GM19238 (cell line): ENCODE data around the gene KLHDC7A.

Experiments used
- DNase-seq: peaks from one replicate; pipeline ENCODE4 v3.0.0; 2011; ENCODE audit warnings: low spot score; ENCODE audit not compliant: insufficient read length

KLHDC7A gene

DNA sequence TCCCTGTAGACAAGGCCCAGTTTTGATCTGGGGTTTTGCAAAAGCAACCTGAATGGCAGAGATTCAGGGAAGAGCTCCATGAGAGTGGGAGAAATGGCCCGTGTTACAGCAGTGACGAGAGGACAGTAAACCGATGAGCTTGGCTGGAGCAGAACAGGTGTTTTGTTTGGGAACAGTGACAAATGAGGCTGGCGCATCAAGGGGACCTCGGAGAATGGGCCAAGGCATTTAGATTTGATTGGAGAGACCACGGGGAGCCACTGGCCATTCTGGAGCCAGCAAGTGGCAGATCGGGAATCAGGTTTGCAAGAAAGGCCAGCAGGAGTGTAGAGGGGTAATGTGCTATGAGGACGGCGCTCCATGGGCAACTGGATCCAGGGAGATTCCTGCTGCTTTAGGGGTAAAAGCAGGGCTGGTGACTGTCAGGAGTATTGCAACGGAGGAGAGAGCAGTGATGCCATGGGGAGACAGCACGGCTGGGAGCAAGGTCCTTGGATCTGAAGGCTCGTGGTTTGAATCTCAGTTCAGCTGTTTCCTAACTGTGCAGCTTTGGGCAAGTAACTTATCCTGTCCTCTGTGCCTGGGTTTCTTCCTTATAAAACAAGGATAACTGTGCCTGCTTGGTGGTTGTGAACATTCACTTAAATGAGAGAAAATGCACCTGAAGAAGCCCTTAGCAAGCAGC is 9.9 kb upstream of the KLHDC7A start:
- no peak for DNase-seq

DNA sequence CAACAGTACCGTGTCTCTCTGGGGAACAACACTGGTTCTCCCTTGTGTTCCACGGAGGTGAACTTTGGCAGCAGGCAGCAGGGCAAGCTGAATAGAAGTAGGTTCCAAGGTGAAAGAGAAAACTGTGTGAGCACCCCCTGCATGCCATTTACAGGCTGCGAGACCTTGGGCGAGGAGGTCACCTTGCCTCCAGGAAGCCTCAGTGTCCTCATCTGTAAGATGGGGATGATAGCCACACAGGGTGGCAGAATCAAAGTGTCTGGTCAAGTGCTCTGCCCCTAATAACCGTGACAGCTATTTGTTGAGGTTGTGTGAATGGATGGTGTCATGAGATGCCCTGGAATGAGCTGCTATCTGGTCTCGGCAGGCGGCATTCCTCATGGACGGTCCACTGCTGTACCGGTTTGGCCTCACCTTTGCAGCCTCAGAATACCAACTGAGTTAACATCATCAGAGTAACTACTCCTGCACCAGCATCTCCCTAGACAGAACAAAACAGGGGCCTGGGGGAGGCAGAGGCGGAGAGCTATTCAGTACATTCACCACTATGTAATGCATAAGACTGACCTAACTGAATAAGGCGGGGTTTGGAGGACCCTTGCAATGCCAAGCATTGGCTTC is 7.4 kb upstream of the KLHDC7A start:
- DNase-seq = no peak

DNA sequence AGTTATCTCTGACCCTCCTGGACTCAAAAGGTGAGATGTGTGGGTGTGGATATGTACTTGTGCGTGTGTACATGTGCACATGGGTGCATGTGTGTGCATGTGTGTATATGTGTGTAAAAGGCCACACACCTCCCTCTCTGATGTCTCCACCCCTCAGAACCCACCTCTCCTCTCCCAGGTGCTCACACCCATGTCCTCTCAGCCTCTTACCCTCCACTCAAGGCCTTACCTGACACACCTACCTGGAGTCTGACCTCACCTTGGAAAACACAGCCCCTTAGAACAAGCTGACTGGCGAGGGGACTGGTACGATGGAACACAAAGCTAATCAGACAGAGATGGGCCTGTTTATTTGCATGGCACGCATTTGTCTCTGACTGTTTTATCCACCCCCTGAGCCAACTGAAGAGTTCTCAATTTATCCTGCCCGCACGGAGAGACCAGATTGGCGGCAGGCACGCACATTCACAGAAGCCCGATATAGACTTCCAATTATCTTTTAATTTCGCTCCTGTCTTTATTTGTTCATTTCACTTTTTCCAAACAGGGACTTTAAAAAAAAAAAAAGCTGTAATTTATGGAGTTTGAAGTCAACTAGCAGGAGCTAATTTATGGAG is 6.1 kb upstream of the KLHDC7A start:
- DNase-seq = no peak

DNA sequence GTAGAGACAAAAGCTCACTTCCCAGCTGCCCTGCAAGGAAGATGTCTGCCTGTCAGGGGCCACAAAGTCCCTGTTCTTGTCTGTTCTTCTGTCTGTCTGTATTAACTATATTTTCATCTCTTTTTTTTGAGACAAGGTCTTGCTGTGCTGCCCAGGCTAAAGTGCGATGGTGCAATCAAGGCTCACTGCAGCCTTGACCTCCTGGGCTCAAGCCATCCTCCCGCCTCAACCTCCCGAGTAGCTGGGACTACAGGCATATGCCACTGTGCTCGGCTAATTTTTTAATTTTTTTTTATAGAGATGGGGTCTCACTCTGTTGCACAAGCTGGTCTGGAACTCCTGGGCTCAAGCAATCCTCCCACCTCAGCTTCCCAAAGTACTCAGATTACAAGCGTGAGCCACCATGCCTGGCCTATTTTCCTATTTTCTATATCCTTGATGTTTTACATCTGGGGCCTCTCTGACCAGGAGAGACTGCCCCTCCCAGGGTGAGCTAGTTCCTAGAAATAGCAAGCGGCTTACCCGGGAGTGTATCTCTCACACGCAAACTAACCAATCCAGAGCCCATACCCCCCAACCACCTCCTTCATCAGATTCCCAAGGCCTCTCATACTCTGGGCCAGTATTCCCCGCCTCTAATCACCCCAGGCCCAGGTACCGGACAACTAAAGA is 5.4 kb upstream of the KLHDC7A start:
- DNase-seq = no peak

DNA sequence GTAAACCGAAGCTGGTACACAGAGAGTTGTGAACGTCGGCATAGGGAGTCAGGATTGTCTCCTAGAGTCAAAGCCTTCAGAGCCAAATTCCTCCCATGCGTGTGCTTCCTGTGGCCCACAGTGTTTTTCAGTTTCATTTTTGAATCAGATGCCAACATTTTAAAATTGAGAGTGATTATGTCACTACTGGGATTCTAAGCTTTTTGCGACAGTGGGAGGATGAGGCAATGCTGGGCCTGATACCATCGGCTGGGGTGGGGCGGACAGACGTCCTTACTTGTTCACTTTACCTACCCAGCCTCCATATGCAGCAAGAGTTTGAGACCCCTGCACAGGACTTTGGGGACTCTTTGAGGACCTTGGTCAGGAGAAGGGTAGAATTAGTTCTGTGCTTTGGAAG is 1.3 kb upstream of the KLHDC7A start:
- DNase-seq = no peak

DNA sequence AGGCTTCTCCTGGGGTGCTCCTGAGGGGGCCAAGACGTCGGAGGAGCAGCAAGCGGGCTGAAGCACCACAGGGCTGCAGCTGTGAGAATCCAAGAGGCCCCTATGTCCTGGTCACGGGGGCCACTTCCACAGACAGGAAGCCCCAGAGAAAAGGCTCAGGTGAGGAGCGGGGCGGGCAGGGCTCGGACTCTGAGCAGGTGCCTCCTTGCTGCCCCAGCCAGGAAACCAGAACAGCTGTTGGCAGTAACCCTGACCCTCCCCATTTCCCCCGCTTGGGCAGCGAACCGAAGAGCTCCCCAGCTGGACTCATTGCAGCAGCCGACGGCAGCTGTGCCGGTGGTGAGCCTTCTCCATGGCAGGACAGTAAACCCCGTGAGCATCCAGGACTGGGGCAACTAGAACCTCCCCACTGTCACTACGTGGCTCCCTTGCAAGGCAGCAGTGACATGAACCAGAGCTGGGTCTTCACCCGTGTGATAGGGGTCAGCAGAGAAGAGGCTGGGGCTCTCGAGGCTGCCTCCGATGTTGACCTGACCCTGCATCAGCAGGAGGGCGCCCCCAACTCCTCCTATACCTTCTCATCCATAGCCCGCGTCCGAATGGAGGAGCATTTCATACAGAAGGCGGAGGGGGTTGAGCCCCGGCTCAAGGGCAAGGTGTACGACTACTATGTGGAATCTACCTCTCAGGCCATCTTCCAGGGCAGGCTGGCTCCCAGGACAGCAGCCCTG is 625 bp downstream of the KLHDC7A start:
- DNase-seq = no peak

DNA sequence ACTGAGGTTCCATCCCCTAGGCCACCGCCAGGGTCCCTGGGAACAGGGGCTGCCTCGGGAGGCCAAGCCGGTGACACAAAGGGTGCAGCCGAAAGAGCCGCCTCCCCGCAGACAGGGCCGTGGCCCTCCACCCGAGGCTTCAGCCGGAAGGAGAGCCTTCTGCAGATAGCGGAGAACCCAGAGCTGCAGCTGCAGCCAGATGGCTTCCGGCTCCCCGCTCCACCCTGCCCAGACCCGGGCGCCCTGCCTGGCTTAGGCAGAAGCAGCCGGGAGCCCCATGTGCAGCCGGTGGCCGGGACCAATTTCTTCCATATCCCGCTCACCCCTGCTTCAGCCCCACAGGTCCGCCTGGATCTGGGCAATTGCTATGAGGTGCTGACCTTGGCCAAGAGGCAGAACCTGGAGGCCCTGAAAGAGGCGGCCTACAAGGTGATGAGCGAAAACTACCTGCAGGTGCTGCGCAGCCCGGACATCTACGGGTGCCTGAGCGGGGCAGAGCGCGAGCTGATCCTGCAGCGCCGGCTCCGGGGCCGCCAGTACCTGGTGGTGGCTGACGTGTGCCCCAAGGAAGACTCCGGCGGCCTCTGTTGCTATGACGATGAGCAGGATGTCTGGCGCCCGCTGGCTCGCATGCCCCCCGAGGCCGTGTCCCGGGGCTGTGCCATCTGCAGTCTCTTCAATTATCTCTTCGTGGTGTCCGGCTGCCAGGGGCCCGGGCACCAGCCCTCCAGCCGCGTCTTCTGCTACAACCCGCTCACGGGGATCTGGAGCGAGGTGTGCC is 1.4 kb downstream of the KLHDC7A start:
- DNase-seq = no peak

DNA sequence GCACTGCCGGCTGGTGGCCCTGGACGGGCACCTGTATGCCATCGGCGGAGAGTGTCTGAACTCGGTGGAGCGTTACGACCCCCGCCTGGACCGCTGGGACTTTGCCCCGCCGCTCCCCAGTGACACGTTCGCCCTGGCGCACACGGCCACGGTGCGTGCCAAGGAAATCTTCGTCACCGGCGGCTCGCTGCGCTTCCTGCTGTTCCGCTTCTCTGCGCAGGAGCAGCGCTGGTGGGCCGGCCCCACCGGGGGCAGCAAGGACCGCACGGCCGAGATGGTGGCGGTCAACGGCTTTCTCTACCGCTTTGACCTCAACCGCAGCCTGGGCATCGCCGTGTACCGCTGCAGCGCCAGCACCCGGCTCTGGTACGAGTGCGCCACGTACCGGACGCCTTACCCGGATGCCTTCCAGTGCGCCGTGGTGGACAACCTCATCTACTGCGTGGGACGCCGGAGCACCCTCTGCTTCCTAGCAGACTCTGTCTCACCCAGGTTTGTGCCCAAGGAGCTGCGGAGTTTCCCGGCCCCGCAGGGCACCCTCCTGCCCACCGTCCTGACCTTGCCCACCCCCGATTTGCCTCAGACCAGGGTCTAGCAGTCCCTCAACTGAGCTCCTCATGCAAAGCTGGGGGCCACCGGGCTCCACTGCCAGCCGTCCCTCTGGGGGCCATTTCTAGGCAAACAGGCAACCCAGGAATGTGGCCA is 2.1 kb downstream of the KLHDC7A start:
- no peak for DNase-seq

DNA sequence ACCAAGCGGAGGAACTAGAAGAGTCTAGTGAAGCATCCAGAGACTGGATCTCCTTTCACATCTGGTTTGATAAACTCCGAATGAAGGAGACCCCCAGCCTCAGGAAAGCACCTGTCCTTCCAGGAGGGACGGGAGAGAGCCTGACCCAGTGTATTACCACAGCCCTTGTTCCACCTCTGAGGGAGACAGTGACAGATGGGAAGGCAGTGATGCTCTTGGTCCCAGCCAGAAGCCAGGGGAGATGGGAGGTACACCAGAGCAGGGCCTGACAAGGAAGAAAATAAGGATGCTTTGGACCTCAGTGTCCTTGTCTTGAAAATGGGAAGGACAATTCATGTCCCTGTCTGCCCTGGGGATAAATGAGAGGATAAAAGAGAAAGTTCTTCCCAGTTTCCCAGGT is 3.5 kb downstream of the KLHDC7A start:
- no peak for DNase-seq

DNA sequence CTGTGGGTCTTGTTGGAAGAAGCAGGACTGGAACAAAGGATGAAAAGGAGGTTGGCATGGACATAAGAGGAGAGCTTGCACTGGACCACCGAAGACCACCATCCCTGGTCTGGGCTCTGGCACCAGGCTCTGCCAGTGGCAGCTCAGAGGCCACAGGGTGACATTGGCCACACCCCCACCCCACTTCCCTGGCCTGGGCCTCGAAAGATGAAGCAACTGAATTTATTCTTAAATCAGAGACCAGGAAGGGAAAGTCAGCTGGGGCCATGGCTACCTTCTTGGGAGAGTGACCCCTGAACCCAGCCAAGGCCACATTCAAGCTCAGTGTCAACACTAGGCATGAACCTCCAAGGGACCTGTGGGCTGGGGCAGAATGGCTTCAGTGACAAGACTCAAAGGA is 4.0 kb downstream of the KLHDC7A start:
- DNase-seq = no peak

DNA sequence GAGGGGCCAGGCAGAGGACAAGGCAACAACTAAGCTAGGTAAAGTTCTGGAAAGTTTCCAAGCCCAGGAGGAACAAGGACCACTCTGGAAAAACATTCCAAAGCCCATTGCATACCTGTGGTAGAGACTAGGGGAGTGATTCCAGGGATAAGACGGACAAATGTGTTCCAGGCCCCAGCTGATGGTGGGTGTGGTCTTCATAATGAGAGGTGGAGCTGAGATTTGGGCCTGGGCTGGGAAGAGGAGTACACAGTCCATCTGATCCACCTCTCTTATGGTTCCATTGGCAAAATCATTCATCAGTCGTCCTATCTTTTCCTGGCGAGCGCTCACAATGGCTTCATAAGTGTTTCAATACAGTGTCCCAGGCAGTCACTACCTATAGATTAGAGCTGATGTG is 4.5 kb downstream of the KLHDC7A start:
- DNase-seq = no peak

DNA sequence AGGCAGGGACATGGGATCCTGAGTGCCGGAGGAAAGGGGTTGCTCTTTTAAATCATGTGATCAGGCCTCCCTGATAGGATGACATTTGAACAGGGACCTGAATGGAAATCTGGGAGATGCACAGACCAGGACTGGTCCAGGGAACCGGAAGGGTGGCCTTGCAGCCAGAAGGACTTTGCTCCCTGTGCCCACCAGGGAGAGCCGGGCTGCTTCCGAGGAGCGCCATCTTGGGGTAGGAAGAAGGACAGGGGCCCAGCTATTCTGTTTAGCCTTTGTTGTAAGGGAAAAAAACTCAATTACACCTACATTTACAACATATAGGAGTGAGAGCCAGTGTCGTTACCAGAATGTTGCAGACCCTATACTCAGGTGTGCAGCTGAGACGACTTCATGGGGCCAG is 5.5 kb downstream of the KLHDC7A start:
- no peak for DNase-seq

DNA sequence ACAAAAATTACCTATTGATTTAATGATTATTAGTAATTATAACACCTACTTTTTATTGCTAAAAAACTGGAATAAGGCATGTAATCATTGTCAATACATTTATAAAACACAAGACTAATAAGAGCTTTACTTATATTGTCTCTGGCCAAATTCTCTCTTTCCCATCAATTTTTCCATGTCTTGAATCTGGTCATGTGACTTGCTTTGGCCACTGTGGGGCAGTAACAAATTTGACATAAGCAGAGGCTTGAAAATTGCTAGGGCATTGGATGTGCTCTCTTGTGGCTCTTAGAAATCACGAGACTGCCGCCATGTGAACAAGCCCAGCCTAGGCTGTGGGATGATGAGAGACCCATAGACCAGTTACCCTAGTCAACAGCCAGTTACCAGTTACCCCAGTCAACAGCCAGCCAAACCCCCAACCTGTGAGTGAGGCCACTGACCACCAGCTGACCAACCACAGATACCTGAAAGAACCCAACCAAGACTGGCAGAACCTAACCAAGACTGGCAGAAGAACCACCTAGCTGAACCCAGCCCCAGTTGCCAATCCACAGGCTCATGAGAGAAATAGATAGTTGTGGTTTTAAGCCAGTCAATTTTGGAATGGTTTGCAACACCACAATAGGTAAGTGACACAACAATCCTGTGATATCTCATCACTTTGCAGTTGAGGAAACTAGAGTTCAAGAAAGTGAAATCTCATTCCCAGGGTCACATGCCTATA is 8.8 kb downstream of the KLHDC7A start:
- DNase-seq = no peak

DNA sequence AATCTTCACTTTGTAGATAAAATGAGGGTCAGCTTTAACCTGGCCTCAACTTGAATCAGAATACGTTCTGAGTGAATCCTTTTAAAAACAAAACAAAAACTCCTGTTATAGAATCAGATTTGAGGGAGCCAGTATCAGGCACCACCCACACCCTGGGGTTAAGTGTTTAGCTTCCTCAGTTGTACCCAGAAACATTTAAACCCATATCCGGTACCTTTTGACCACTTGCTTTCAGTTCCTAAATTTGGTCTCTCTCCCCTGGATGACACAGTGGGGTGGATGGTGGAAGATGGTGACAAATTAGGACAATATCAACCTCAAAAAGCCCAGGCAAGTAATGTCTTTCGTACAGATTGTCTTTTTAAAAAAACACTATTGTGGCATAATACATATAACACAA is 10.4 kb downstream of the KLHDC7A start:
- no peak for DNase-seq

DNA sequence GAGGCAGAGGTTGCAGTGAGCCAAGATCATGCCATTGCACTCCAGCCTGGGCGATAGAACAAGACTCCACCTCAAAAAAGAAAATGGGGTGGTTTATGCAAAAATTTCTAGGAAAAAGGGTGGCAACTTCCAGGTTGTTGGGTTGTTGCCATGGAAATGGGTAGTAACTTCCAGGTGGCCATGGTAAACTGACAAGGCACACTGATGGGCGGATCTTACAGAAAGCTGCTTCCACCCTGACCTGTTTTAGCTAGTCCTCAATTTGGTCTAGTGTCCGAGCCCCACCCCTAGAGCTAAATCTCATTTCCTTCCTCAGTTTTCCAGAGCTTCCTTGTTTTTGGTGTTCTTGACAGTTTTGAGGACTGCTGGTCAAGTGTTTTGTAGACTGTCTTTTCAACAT is 13.6 kb downstream of the KLHDC7A start:
- no peak for DNase-seq

DNA sequence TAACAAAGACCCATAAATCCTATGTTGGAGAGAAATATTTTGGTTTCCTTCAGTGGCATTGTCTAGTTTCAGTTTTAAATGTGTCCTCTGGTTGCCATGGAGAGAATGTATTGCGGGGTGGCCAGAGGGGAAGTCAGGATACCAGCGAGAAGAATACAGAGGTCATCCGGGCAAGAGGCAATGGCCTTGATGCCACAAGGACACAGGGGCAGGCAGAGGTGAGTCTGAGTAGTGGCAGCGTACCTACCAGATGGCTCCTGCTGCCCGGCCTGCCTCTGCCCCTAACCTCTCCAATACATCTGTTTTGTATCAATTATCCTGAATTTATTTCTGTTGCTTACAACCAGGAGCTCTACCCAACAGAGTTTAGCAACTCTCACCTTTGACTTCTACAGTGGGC is 14.9 kb downstream of the KLHDC7A start:
- DNase-seq = no peak

DNA sequence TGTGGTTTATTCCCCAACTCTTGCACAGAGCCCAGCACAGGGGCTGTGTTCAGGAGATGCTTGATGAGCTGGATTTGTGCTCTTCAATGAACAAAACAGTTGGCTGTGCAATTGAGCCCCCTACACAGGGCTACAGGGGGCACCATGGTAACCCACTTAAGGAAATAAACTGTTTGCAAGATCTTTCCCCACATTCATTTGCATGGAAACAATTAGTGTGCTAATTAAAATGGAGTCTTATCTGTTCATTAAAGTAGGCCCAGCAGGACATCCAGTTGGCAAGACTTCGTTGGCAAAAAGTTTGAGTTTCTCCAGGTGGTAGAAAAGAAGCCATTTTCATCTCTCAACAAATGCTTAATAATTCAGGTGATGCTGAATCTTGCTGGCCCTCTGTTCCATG is 15.3 kb downstream of the KLHDC7A start:
- no peak for DNase-seq

DNA sequence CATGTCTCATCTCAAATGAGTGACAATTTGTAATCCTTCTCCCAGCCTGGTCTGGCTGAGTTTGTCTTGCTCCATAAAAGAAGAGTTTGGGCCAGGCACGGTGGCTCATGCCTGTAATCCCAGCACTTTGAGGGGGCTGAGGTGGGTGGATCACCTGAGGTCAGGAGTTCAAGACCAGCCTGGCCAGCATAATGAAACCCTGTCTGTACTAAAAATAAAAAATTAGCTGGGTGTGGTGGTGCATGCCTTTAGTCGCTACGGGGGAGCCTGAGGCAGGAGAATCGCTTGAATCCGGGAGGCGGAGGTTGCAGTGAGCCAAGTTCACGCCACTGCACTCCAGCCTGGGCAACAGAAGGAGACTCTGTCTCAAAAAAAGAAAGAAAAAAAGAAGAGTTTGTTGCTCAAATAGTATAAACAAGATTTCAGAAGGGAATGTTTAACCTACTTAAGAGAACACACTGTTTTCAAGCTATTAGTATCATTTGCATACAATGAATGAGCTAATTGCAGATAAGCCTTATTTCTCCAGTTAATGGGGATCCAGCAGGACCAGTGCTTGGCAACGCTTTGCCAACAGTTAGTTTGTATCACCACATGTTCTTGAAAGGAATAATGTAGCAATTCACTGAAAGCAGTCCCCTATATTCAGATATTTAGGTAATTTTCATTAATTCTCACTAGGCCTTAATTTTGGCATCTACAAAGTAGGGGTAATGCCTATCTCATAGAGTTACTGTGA is 15.9 kb downstream of the KLHDC7A start:
- DNase-seq = no peak

DNA sequence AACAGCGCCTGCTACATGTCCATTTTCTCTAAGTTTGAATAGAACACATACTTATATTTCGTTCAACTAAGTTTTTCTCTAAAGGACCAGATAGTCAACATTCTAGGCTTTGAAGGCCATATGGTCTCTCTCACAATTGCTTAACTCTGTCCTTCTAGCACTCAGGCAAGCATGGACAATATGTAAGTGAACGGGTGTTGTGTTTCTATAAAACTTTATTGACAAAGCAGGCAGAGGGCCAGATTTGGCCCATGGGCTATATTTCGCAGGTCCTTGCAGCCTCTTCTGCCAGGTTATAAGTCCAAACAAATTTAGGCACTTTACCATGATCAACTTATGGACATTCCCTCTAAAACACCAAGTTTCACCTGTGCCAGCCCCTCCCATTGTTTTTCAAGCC is 21.1 kb downstream of the KLHDC7A start:
- no peak for DNase-seq
